ENCODE results near the gene IRF2BP2.
A peak's percentile ranks its signal among the peaks of the same experiment; 100 is the strongest.

IRF2BP2 gene

GRCh38 chr1:234633246-234634003 is 23.4 kb upstream of the IRF2BP2 start:
- no peak for DNase-seq

GRCh38 chr1:234632225-234632624 is 22.2 kb upstream of the IRF2BP2 start:
- no peak for DNase-seq

GRCh38 chr1:234631721-234632125 is 21.7 kb upstream of the IRF2BP2 start:
- no peak for DNase-seq

- DNase-seq = no peak
These were observed 19.0 kb upstream of the IRF2BP2 start for GRCh38 chr1:234629026-234629425.

GRCh38 chr1:234628089-234628488 is 18.1 kb upstream of the IRF2BP2 start:
- peak; percentile 62 for DNase-seq

- DNase-seq = no peak
These were observed 17.3 kb upstream of the IRF2BP2 start for GRCh38 chr1:234627009-234627950.

- DNase-seq = no peak
These were observed 16.4 kb upstream of the IRF2BP2 start for GRCh38 chr1:234626391-234626790.

GRCh38 chr1:234624724-234625117 is 14.7 kb upstream of the IRF2BP2 start:
- no peak for DNase-seq

GRCh38 chr1:234621657-234622335 is 11.8 kb upstream of the IRF2BP2 start:
- DNase-seq = peak; percentile 53

- no peak for DNase-seq
These were observed 11.1 kb upstream of the IRF2BP2 start for GRCh38 chr1:234621127-234621468.

GRCh38 chr1:234620272-234621126 is 10.5 kb upstream of the IRF2BP2 start:
- DNase-seq = no peak

GRCh38 chr1:234619794-234620247 is 9.8 kb upstream of the IRF2BP2 start:
- no peak for DNase-seq

GRCh38 chr1:234619071-234619480 is 9.1 kb upstream of the IRF2BP2 start:
- no peak for DNase-seq

GRCh38 chr1:234618737-234619049 is 8.7 kb upstream of the IRF2BP2 start:
- DNase-seq = no peak

- DNase-seq = no peak
These were observed 8.2 kb upstream of the IRF2BP2 start for GRCh38 chr1:234617986-234618736.

- DNase-seq = no peak
These were observed 7.4 kb upstream of the IRF2BP2 start for GRCh38 chr1:234617131-234617985.

GRCh38 chr1:234616644-234617043 is 6.7 kb upstream of the IRF2BP2 start:
- no peak for DNase-seq

GRCh38 chr1:234614081-234614489 is 4.1 kb upstream of the IRF2BP2 start:
- DNase-seq = no peak

GRCh38 chr1:234613128-234613875 is 3.3 kb upstream of the IRF2BP2 start:
- peak; percentile 60 for DNase-seq
